ENCODE results near the gene FKBP4.

DNA sequence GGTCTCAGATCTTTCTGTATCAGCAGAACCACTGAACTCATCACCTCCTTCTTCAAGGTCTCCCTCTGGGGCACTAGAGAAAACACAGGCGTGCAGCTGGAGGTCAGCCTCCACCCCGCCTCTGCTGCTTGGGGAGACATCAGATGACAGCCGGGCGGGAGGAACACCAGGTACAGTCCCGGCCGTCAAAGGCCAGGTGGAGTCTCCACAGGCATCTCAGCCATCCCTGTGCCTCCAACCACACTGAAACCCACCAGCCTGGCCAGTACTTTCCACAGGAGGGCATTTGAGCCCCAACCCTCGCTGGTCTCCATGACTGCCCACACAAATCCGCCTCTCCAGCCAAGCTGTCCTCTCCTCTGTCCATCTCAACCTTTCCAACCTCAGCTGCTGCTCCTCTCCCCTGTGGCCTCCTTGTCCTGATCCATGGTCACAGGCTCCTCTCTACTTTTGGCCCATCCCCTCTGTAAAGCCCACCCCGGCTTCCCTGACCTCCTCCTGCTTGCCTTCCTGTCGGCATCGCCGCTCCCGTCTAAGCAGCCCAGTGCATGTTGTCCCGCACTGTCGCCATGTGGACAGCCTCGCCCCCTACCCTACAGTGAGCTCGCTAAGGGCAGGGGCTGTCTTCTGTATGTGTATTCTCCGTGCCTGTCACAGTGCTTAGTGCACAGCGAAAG, 21.4 kb upstream of the FKBP4 start:
- TF ChIP-seq, protein P1, sequence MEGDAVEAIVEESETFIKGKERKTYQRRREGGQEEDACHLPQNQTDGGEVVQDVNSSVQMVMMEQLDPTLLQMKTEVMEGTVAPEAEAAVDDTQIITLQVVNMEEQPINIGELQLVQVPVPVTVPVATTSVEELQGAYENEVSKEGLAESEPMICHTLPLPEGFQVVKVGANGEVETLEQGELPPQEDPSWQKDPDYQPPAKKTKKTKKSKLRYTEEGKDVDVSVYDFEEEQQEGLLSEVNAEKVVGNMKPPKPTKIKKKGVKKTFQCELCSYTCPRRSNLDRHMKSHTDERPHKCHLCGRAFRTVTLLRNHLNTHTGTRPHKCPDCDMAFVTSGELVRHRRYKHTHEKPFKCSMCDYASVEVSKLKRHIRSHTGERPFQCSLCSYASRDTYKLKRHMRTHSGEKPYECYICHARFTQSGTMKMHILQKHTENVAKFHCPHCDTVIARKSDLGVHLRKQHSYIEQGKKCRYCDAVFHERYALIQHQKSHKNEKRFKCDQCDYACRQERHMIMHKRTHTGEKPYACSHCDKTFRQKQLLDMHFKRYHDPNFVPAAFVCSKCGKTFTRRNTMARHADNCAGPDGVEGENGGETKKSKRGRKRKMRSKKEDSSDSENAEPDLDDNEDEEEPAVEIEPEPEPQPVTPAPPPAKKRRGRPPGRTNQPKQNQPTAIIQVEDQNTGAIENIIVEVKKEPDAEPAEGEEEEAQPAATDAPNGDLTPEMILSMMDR (IDR thresholded peaks at IDR 0.05; ENCODE audit: control extremely low read depth in 1 of 3, insufficient read depth in 1 of 3, low read depth in 1 of 3, low read length in 3 of 3): no peak
- TF ChIP-seq POLR2AphosphoS5 (IDR thresholded peaks at IDR 0.05; ENCODE audit: low read depth, low read length) (no peak), TAF1 (IDR thresholded peaks at IDR 0.05; ENCODE audit: low read depth, low read length) (no peak), CHD1 (IDR thresholded peaks at IDR 0.05; ENCODE audit: low read depth, low read length) (no peak), GTF2F1 (IDR thresholded peaks at IDR 0.05; ENCODE audit: borderline replicate concordance, low read depth, low read length) (no peak), JUND (IDR thresholded peaks at IDR 0.05; ENCODE audit: low read length) (no peak), EZH2 (IDR thresholded peaks at IDR 0.05; ENCODE audit: low read depth, low read length, severe bottlenecking) (no peak), CREB1 (IDR thresholded peaks at IDR 0.05) (no peak), SIN3A (conservative IDR thresholded peaks at IDR 0.05 in 1 of 2, IDR thresholded peaks at IDR 0.05 in 1 of 2; ENCODE audit: low read depth in 1 of 2, low read length in 2 of 2) (no peak), CEBPB (IDR thresholded peaks at IDR 0.05; ENCODE audit: low read depth, low read length) (no peak), SP1 (IDR thresholded peaks at IDR 0.05; ENCODE audit: low read depth, low read length) (no peak)
- TF ChIP-seq, protein P2, sequence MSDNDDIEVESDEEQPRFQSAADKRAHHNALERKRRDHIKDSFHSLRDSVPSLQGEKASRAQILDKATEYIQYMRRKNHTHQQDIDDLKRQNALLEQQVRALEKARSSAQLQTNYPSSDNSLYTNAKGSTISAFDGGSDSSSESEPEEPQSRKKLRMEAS (IDR thresholded peaks at IDR 0.05): no peak
